ENCODE data around the gene KLF14. TPM values are rescaled to one million over a fixed set of nuclear protein-coding genes. Genes with fewer than 3 reads are reported as not detected.

The KLF14 gene
- total RNA-seq: not detected

GRCh38 chr7:130733931-130734814 lies at the start of gene KLF14:
KLF14 (minus strand) TSS chr7:130734207; CDS start chr7:130734033, 174 bp downstream.

Other genes with a start within 250 kb of the KLF14 start
- 1 to 10 TPM; 1.4 to 1.8 TPM for gene MEST, start 242.1 kb downstream of the KLF14 start, total RNA-seq
- gene COPG2, start 65.5 kb downstream of the KLF14 start, total RNA-seq: 1 to 10 TPM; 8.7 to 9.1 TPM
- not detected for gene TSGA13, start 47.7 kb downstream of the KLF14 start, total RNA-seq